Heart left ventricle (tissue), 13 donors: Measurements from ENCODE around the gene CD226.

Experiments
- CTCF ChIP-seq, 12 donors: fragments of 200-600 bp; sonication (generic) in 4 of 12; IDR thresholded peaks; one replicate each; pipeline versions ENCODE4 v1.5.0 to v1.8.0; 2018 to 2022; ENCODE audit warnings: antibody characterized with exemption in 12 of 12, mild to moderate bottlenecking in 5 of 12
- POLR2A ChIP-seq, 2 donors: fragments of 450-650 bp; IDR thresholded peaks; one replicate each; pipeline ENCODE4 v1.6.1; 2017; ENCODE audit warnings: antibody characterized with exemption in 2 of 2, mild to moderate bottlenecking in 2 of 2, moderate library complexity in 2 of 2
- donor health status: ischemic (EF 13 %, LVEDD 7.1; RV severe dilation, severe dysfunction).
- donor health status: DM: no; HTN: yes; CAD: no.
- donor health status: DM: no; HTN: no; CAD: no.
- donor health status: ischemic (EF 25% LVEDD 6.9; RV normal size, moderate dysfunction).
- donor health status: ischemic (EF 25% LVEDD 5.7; RV mildly dilated, moderate dysfunction).
- donor health status: ischemic (EF 35%, LVEDD 5.7; RV mildly dilated, moderate dysfunction).
- donor health status: nonischemic (EF 11% LVEDD 7.7; RV severe dilation, severe dysfunction).
- donor health status: DM: yes; HTN: yes; CAD: no.
- donor health status: PGD.
- donor health status: ischemic (EF 29% LVEDD 5.4; RV normal size, mild dysfunction).
- donor health status: nonischemic (EF 23%, LVEDD 6.1; RV moderate dilation, normal function).

- no peak for TF ChIP-seq CTCF (IDR thresholded peaks at IDR 0.05)
- TF ChIP-seq POLR2A (IDR thresholded peaks at IDR 0.05), result no peak
Observed at GRCh38 chr18:69995774-69996173, 48.1 kb upstream of the CD226 start.
